Central memory CD8-positive, alpha-beta T cell (primary cell): ENCODE measurements around the gene ZYX.

Experiments used
- ATAC-seq: fragments of 150-1000 bp; cut with Tn5 transposase; replicated peaks from 2 replicates; pipeline ENCODE4 v1.10.0; 2022; ENCODE audit warnings: mild to moderate bottlenecking, moderate FRiP score, moderate number of reproducible peaks; ENCODE audit not compliant: poor library complexity, severe bottlenecking; ENCODE audit errors: extremely low read depth
- DNase-seq, 2 donors: peaks; one replicate each; pipeline ENCODE4 v3.0.0; 2021; ENCODE audit warnings: low spot score in 2 of 2
- H3K27ac Mint-ChIP-seq: one replicate; pipeline ENCODE4 v1.8.0; 2022; ENCODE audit warnings: low read depth, mild to moderate bottlenecking, moderate library complexity, mixed read lengths
- H3K27me3 Mint-ChIP-seq: one replicate; pipeline ENCODE4 v1.8.0; 2022; ENCODE audit warnings: mixed read lengths
- H3K36me3 Mint-ChIP-seq: one replicate; pipeline ENCODE4 v1.8.0; 2022; ENCODE audit warnings: mild to moderate bottlenecking, moderate library complexity, mixed read lengths; ENCODE audit not compliant: insufficient read depth
- H3K4me1 Mint-ChIP-seq: one replicate; pipeline ENCODE4 v1.8.0; 2022; ENCODE audit warnings: mixed read lengths
- H3K4me3 Mint-ChIP-seq: one replicate; pipeline ENCODE4 v1.8.0; 2022; ENCODE audit warnings: mild to moderate bottlenecking, moderate library complexity, mixed read lengths
- H3K9me3 Mint-ChIP-seq: one replicate; pipeline ENCODE4 v1.8.0; 2022; ENCODE audit warnings: mixed read lengths

Gene ZYX

GRCh38 chr7:143369678-143370651 lies 11.2 kb upstream of the ZYX start:
- DNase-seq: no peak

GRCh38 chr7:143372070-143372469 lies 9.1 kb upstream of the ZYX start:
- H3K27ac Mint-ChIP-seq: peak overlapping the region; percentile 47
- peaks cover 1% of the 10 kb centered on the region for H3K36me3 Mint-ChIP-seq
- H3K27me3 Mint-ChIP-seq: no peaks in the 10 kb centered on the region
- DNase-seq: peak in 1 of 2 donors; percentile 58
- peak; percentile 40 for ATAC-seq
- H3K4me3 Mint-ChIP-seq: peak overlapping the region; percentile 17
- no peaks in the 10 kb centered on the region for H3K9me3 Mint-ChIP-seq
- peaks cover 58% of the 10 kb centered on the region for H3K4me1 Mint-ChIP-seq

More at GRCh38 chr7:143369678-143370651, 11.2 kb upstream of the ZYX start:
- Mint-ChIP-seq H3K27ac (no peak overlapping the region), H3K36me3 (peaks cover 4% of the 10 kb centered on the region), H3K27me3 (peaks cover 4% of the 10 kb centered on the region), H3K4me1 (peaks cover 37% of the 10 kb centered on the region), H3K4me3 (no peak overlapping the region), H3K9me3 (no peaks in the 10 kb centered on the region)
- no peak for ATAC-seq

- Mint-ChIP-seq H3K27ac (no peak overlapping the region), H3K4me3 (no peak overlapping the region), H3K9me3 (no peaks in the 10 kb centered on the region), H3K4me1 (peaks cover 67% of the 10 kb centered on the region), H3K27me3 (no peaks in the 10 kb centered on the region), H3K36me3 (peaks cover 1% of the 10 kb centered on the region)
- DNase-seq (no peak), ATAC-seq (no peak)
These were observed 7.8 kb upstream of the ZYX start for GRCh38 chr7:143373255-143373794.

- no peak for DNase-seq
- peaks cover 80% of the 10 kb centered on the region for H3K4me1 Mint-ChIP-seq
- no peak overlapping the region for H3K4me3 Mint-ChIP-seq
- H3K36me3 Mint-ChIP-seq: peaks cover 4% of the 10 kb centered on the region
- H3K9me3 Mint-ChIP-seq: no peaks in the 10 kb centered on the region
- H3K27me3 Mint-ChIP-seq: no peaks in the 10 kb centered on the region
- H3K27ac Mint-ChIP-seq: peak overlapping the region; percentile 64
- no peak for ATAC-seq
These were observed 6.6 kb upstream of the ZYX start for GRCh38 chr7:143374561-143374960.

- H3K27me3 Mint-ChIP-seq: no peaks in the 10 kb centered on the region
- peak overlapping the region; percentile 64 for H3K27ac Mint-ChIP-seq
- peak in 1 of 2 donors; percentile 54 for DNase-seq
- peak; percentile 75 for ATAC-seq
- no peaks in the 10 kb centered on the region for H3K9me3 Mint-ChIP-seq
- H3K36me3 Mint-ChIP-seq: peaks cover 8% of the 10 kb centered on the region
- H3K4me1 Mint-ChIP-seq: peaks cover 84% of the 10 kb centered on the region
- peak overlapping the region; percentile 43 for H3K4me3 Mint-ChIP-seq
These were observed 5.7 kb upstream of the ZYX start for GRCh38 chr7:143375298-143376034.

- H3K36me3 Mint-ChIP-seq: peaks cover 8% of the 10 kb centered on the region
- peak overlapping the region; percentile 64 for H3K27ac Mint-ChIP-seq
- no peaks in the 10 kb centered on the region for H3K27me3 Mint-ChIP-seq
- DNase-seq (no peak), ATAC-seq (no peak)
- H3K4me1 Mint-ChIP-seq: peaks cover 76% of the 10 kb centered on the region
- no peaks in the 10 kb centered on the region for H3K9me3 Mint-ChIP-seq
- H3K4me3 Mint-ChIP-seq: peak overlapping the region; percentile 43
These were observed 4.7 kb upstream of the ZYX start for GRCh38 chr7:143376396-143376795.

- no peaks in the 10 kb centered on the region for H3K27me3 Mint-ChIP-seq
- peaks cover 59% of the 10 kb centered on the region for H3K4me1 Mint-ChIP-seq
- peak overlapping the region; percentile 93 for H3K27ac Mint-ChIP-seq
- peak overlapping the region; percentile 91 for H3K4me3 Mint-ChIP-seq
- ATAC-seq (no peak), DNase-seq (no peak)
- H3K36me3 Mint-ChIP-seq: peaks cover 9% of the 10 kb centered on the region
- no peaks in the 10 kb centered on the region for H3K9me3 Mint-ChIP-seq
These were observed 1.4 kb upstream of the ZYX start for GRCh38 chr7:143379611-143380259.

- Mint-ChIP-seq H3K27ac (peak overlapping the region; percentile 93), H3K36me3 (peaks cover 9% of the 10 kb centered on the region), H3K4me1 (peaks cover 54% of the 10 kb centered on the region), H3K4me3 (peak overlapping the region; percentile 91), H3K9me3 (no peaks in the 10 kb centered on the region), H3K27me3 (no peaks in the 10 kb centered on the region)
- ATAC-seq: peak; percentile 56
- peak; percentile 80 to 83 for DNase-seq
These were observed 892 bp upstream of the ZYX start for GRCh38 chr7:143380260-143380645.

- Mint-ChIP-seq H3K27ac (peak overlapping the region; percentile 8), H3K36me3 (peaks cover 9% of the 10 kb centered on the region), H3K9me3 (no peaks in the 10 kb centered on the region), H3K4me1 (peaks cover 40% of the 10 kb centered on the region), H3K4me3 (peak overlapping the region; percentile 91), H3K27me3 (no peaks in the 10 kb centered on the region)
- no peak for DNase-seq
- ATAC-seq: no peak
These were observed 431 bp downstream of the ZYX start for GRCh38 chr7:143381427-143382125.

- H3K27ac Mint-ChIP-seq: peak overlapping the region; percentile 8
These were observed 1.1 kb downstream of the ZYX start for GRCh38 chr7:143382126-143382790.

GRCh38 chr7:143382791-143383641 lies 1.9 kb downstream of the ZYX start:
- H3K27me3 Mint-ChIP-seq: no peaks in the 10 kb centered on the region
- peak overlapping the region; percentile 91 for H3K4me3 Mint-ChIP-seq
- peak overlapping the region; percentile 20 for H3K27ac Mint-ChIP-seq
- ATAC-seq (no peak), DNase-seq (no peak)
- H3K4me1 Mint-ChIP-seq: peaks cover 29% of the 10 kb centered on the region
- H3K36me3 Mint-ChIP-seq: peaks cover 9% of the 10 kb centered on the region
- H3K9me3 Mint-ChIP-seq: no peaks in the 10 kb centered on the region

More at GRCh38 chr7:143382126-143382790, 1.1 kb downstream of the ZYX start:
- Mint-ChIP-seq H3K4me1 (peaks cover 33% of the 10 kb centered on the region), H3K36me3 (peaks cover 9% of the 10 kb centered on the region), H3K4me3 (peak overlapping the region; percentile 91), H3K27me3 (no peaks in the 10 kb centered on the region), H3K9me3 (no peaks in the 10 kb centered on the region)
- no peak for ATAC-seq
- DNase-seq: no peak
